GM23248 (cell line): ENCODE data around the gene LAIR2. TPM values are rescaled to one million over a fixed set of nuclear protein-coding genes. Genes with fewer than 3 reads are reported as not detected.

Experiments
- DNase-seq: peaks from one replicate; pipeline ENCODE4 v3.0.0-alpha.2; 2015
- H2AFZ ChIP-seq: fragments of 200-600 bp; sonication (generic); 2 replicates; pipeline ENCODE4 v1.6.1; 2016; ENCODE audit warnings: antibody characterized with exemption
- H3F3A ChIP-seq: fragments of 200-600 bp; sonication (generic); 2 replicates; pipeline ENCODE4 v1.6.1; 2016; ENCODE audit warnings: mild to moderate bottlenecking, antibody characterized with exemption, mixed run types; ENCODE audit not compliant: insufficient read depth
- H3K27ac ChIP-seq: fragments of 200-600 bp; sonication (generic); 2 replicates; pipeline ENCODE4 v1.5.1; 2016; ENCODE audit warnings: mild to moderate bottlenecking
- H3K27me3 ChIP-seq: fragments of 200-600 bp; sonication (generic); replicated peaks from 2 replicates; pipeline ENCODE4 v1.6.1; 2016; ENCODE audit warnings: mild to moderate bottlenecking; ENCODE audit not compliant: insufficient read depth
- H3K36me3 ChIP-seq: fragments of 200-600 bp; sonication (generic); 2 replicates; pipeline ENCODE4 v1.6.1; 2016; ENCODE audit warnings: low read depth, mild to moderate bottlenecking
- H3K4me1 ChIP-seq: fragments of 200-600 bp; sonication (generic); 2 replicates; pipeline ENCODE4 v1.6.1; 2016; ENCODE audit warnings: mild to moderate bottlenecking; ENCODE audit not compliant: insufficient read depth
- H3K4me2 ChIP-seq: fragments of 200-600 bp; sonication (generic); one replicate; pipeline ENCODE4 v1.6.1; 2016; ENCODE audit warnings: mild to moderate bottlenecking; ENCODE audit not compliant: unreplicated experiment
- H3K4me3 ChIP-seq: fragments of 200-600 bp; sonication (generic); 2 replicates; pipeline ENCODE4 v1.5.1; 2016; ENCODE audit warnings: mild to moderate bottlenecking
- H3K79me2 ChIP-seq: fragments of 200-600 bp; sonication (generic); 2 replicates; pipeline ENCODE4 v1.6.1; 2016; ENCODE audit warnings: mild to moderate bottlenecking; ENCODE audit not compliant: insufficient read depth
- H3K9ac ChIP-seq: fragments of 200-600 bp; sonication (generic); 2 replicates; pipeline ENCODE4 v1.6.1; 2016; ENCODE audit warnings: mild to moderate bottlenecking
- H3K9me2 ChIP-seq: fragments of 200-600 bp; sonication (generic); 2 replicates; pipeline ENCODE4 v1.6.1; 2016; ENCODE audit warnings: mixed run types, mild to moderate bottlenecking, moderate library complexity; ENCODE audit not compliant: insufficient read depth
- H3K9me3 ChIP-seq: fragments of 200-600 bp; sonication (generic); one replicate; pipeline ENCODE4 v1.6.1; 2017; ENCODE audit warnings: low read depth
- H4K20me1 ChIP-seq: fragments of 200-600 bp; sonication (generic); 2 replicates; pipeline ENCODE4 v1.6.0; 2016; ENCODE audit not compliant: insufficient read depth
- EZH2 ChIP-seq: fragments of 200-600 bp; sonication (generic); IDR thresholded peaks from 2 replicates; pipeline ENCODE4 v1.6.1; 2018; ENCODE audit warnings: antibody characterized with exemption, mild to moderate bottlenecking; ENCODE audit not compliant: insufficient read depth, poor library complexity, severe bottlenecking
- EZH2phosphoT487 ChIP-seq: fragments of 200-600 bp; sonication (generic); IDR thresholded peaks from 2 replicates; pipeline ENCODE4 v1.6.1; 2018; ENCODE audit warnings: antibody characterized with exemption, moderate library complexity, mild to moderate bottlenecking, low read depth; ENCODE audit not compliant: insufficient read depth
- WGBS, 2 experiments: methylation state at CpG; one replicate each; pipeline ENCODE4 v1.1.6; 2015 to 2017; ENCODE audit warnings: low lambda C conversion rate in 2 of 2, low coverage in 1 of 2; ENCODE audit errors: missing lambda C conversion rate in 2 of 2; 5-methylcytosine and 5-hydroxymethylcytosine counted together
- in situ Hi-C: fragments of 300-500 bp; cut with MboI; formaldehyde crosslinking; loops from 2 replicates; pipeline ENCODE4 v1.15.0; 2020
- polyA plus RNA-seq: library from polyadenylated mRNA; unstranded; fragments of >200 nt; fragmentation: Nextera tagmentation; extraction: Ambion mirVana; gene quantifications from 2 replicates; pipeline ENCODE4 v1.2.1, GENCODE V29; 2016
- small RNA-seq: library from RNA; depleted of rRNA; stranded (forward); fragments of <200 nt; gene quantifications from one replicate; pipeline ENCODE3, GENCODE V24; 2014; ENCODE audit warnings: low read depth, low replicate concordance
- total RNA-seq: library from RNA; depleted of rRNA; stranded (reverse); fragments of >200 nt; shearing (Covaris generic); gene quantifications from 2 replicates; pipeline ENCODE4 v1.2.3, GENCODE V29; 2014; rRNA removed

The LAIR2 gene
- total and polyA plus RNA-seq, 2 experiments from 2014 or later = not detected

DNA sequence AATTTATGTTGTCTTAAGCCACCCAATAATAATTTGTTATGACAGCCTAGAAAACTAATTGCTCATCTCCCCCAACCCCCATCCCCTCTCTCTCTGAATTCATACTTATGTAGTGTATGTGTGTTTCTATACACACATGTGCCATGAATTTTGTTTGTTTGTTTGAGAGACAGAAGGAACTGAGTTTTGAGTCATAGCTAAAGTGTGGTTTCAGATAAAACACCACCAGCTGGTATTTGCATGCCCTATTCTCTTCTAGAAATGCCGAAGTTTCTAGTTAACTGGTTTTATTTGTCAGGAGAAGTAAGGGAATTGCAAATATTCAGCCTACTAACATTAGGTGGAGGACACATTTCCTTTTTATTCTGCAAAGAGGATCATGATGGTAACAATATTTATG is 53.6 kb downstream of the LAIR2 start:
- in situ Hi-C loops = no loop called here
- no peak overlapping the region for H3K27ac ChIP-seq
- H2AFZ ChIP-seq = no peak overlapping the region
- no peak for DNase-seq
- no peaks in the 10 kb centered on the region for H3K9me3 ChIP-seq
- no peak overlapping the region for H3K4me2 ChIP-seq
- no peaks in the 10 kb centered on the region for H3K36me3 ChIP-seq
- no peak for TF ChIP-seq EZH2
- TF ChIP-seq EZH2phosphoT487 = no peak
- no peaks in the 10 kb centered on the region for H3K9me2 ChIP-seq
- no peak overlapping the region for H3K4me3 ChIP-seq
- 6 to 8% methylated on average over 1 of the region's 1 CpG for WGBS, 2 experiments
- H3K9ac ChIP-seq = no peak overlapping the region
- H3K4me1 ChIP-seq = no peaks in the 10 kb centered on the region
- H3F3A ChIP-seq = no peaks in the 10 kb centered on the region
- H3K79me2 ChIP-seq = no peaks in the 10 kb centered on the region
- no peaks in the 10 kb centered on the region for H4K20me1 ChIP-seq
- H3K27me3 ChIP-seq = no peaks in the 10 kb centered on the region

DNA sequence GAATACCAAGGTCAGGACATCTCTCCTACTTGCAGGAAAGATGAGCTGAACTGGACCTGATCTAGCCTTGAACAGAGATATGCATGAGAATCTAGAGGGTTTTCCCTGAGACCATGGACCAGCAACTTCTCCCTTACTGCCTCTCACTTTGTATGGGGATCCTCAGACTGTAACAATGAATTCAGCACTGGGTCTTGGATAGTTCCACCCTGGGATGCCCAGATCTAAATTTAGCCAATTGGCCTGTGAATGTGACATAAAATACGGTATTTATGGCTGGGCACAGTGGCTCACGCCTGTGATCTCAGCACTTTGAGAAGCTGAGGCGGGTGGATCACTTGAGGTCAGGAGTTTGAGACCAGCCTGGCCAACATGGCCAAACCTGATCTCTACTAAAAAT is 55.7 kb downstream of the LAIR2 start:
- Histone ChIP-seq H3F3A (no peaks in the 10 kb centered on the region), H3K27ac (no peak overlapping the region), H3K4me2 (no peak overlapping the region), H3K36me3 (no peaks in the 10 kb centered on the region), H3K4me3 (no peak overlapping the region), H3K9me2 (no peaks in the 10 kb centered on the region), H3K9me3 (no peaks in the 10 kb centered on the region), H3K4me1 (no peaks in the 10 kb centered on the region), H3K9ac (no peak overlapping the region), H4K20me1 (no peaks in the 10 kb centered on the region), H2AFZ (no peak overlapping the region), H3K79me2 (no peaks in the 10 kb centered on the region), H3K27me3 (no peaks in the 10 kb centered on the region)
- TF ChIP-seq EZH2phosphoT487 = no peak
- no peak for TF ChIP-seq EZH2
- no peak for DNase-seq
- WGBS, 2 experiments = 23 to 28% methylated on average over 3 of the region's 3 CpGs
- in situ Hi-C loops = no loop called here

Small RNA genes within 50 kb of the gene (small RNA-seq; reads per million reads assigned to genes)
- gene AC245036.2 = not detected

Other genes starting within 250 kb of the LAIR2 start
- gene LILRB5, start 245.6 kb upstream of the LAIR2 start, total RNA-seq = not detected in 2 replicates
- gene LILRB5, start 245.6 kb upstream of the LAIR2 start, polyA plus RNA-seq = not detected in 2 replicates
- gene LILRB2, start 221.7 kb upstream of the LAIR2 start, total RNA-seq = not detected in 2 replicates
- not detected in 2 replicates for gene LILRB2, start 221.7 kb upstream of the LAIR2 start, polyA plus RNA-seq
- not detected in 2 replicates for gene LILRA5, start 189.7 kb upstream of the LAIR2 start, total RNA-seq
- not detected in 2 replicates for gene LILRA5, start 189.7 kb upstream of the LAIR2 start, polyA plus RNA-seq
- gene LILRA4, start 163.7 kb upstream of the LAIR2 start, total RNA-seq = not detected in 2 replicates
- gene LILRA4, start 163.7 kb upstream of the LAIR2 start, polyA plus RNA-seq = not detected in 2 replicates
- gene LAIR1, start 137.9 kb upstream of the LAIR2 start, total RNA-seq = not detected in 2 replicates
- not detected in 2 replicates for gene LAIR1, start 137.9 kb upstream of the LAIR2 start, polyA plus RNA-seq
- gene TTYH1, start 87.4 kb upstream of the LAIR2 start, total RNA-seq = not detected in 2 replicates
- gene TTYH1, start 87.4 kb upstream of the LAIR2 start, polyA plus RNA-seq = 0.05 TPM in 2 replicates
- 29.2 and 33.9 TPM in 2 replicates for gene LENG8, start 53.6 kb upstream of the LAIR2 start, total RNA-seq
- gene LENG8, start 53.6 kb upstream of the LAIR2 start, polyA plus RNA-seq = 34.7 and 45.5 TPM in 2 replicates
- gene LENG9, start 39.1 kb upstream of the LAIR2 start, total RNA-seq = 6.6 and 13.5 TPM in 2 replicates
- 0.30 and 0.41 TPM in 2 replicates for gene LENG9, start 39.1 kb upstream of the LAIR2 start, polyA plus RNA-seq
- 39.6 and 51.7 TPM in 2 replicates for gene CDC42EP5, start 29.5 kb upstream of the LAIR2 start, total RNA-seq
- 4.4 and 5.2 TPM in 2 replicates for gene CDC42EP5, start 29.5 kb upstream of the LAIR2 start, polyA plus RNA-seq
- gene LILRA2, start 71.0 kb downstream of the LAIR2 start, total RNA-seq = not detected in 2 replicates
- gene LILRA2, start 71.0 kb downstream of the LAIR2 start, polyA plus RNA-seq = not detected in 2 replicates
- gene LILRA1, start 90.8 kb downstream of the LAIR2 start, total RNA-seq = not detected in 2 replicates
- not detected in 2 replicates for gene LILRA1, start 90.8 kb downstream of the LAIR2 start, polyA plus RNA-seq
- gene LILRB1, start 127.7 kb downstream of the LAIR2 start, total RNA-seq = not detected in 2 replicates
- 0.06 TPM in 1 of 2 replicates, not detected in the other for gene LILRB1, start 127.7 kb downstream of the LAIR2 start, polyA plus RNA-seq
- gene LILRB4, start 160.2 kb downstream of the LAIR2 start, total RNA-seq = not detected in 2 replicates
- not detected in 2 replicates for gene LILRB4, start 160.2 kb downstream of the LAIR2 start, polyA plus RNA-seq
- gene KIR3DL3, start 221.6 kb downstream of the LAIR2 start, total RNA-seq = not detected in 2 replicates
- gene KIR3DL3, start 221.6 kb downstream of the LAIR2 start, polyA plus RNA-seq = not detected in 2 replicates
- gene KIR2DL3, start 235.7 kb downstream of the LAIR2 start, total RNA-seq = not detected in 2 replicates
- not detected in 2 replicates for gene KIR2DL3, start 235.7 kb downstream of the LAIR2 start, polyA plus RNA-seq